GM12878 (cell line): Measurements from ENCODE around the gene SKIL. TPM values are rescaled to one million over a fixed set of nuclear protein-coding genes. Genes with fewer than 3 reads are reported as not detected.

ENCODE experiments used
- ATAC-seq: fragments of 200-7000 bp; cut with Tn5 transposase; 3 replicates; pipeline ENCODE4 v1.9.1; 2020; ENCODE audit warnings: mild to moderate bottlenecking, moderate library complexity
- BruUV-seq: library from RNA; stranded (reverse); fragments of 400-500 nt; replicated peaks from 2 replicates; lab custom pipeline; 2021; lab: Mats Ljungman, UMichigan
- CTCF ChIA-PET: fragments of 300-600 bp; sonication (Branson Sonifier 250); formaldehyde crosslinking; extraction: SDS; loops from one replicate; lab custom pipeline; 2021; ENCODE audit warnings: inconsistent platforms; lab: Yijun Ruan, JAX
- POLR2A ChIA-PET: fragments of 350-600 bp; formaldehyde crosslinking; extraction: SDS; loops from one replicate; lab custom pipeline; 2021; ENCODE audit warnings: inconsistent platforms; lab: Charles Lee
- RAD21 ChIA-PET: fragments of 300-600 bp; sonication (Branson Sonifier 250); formaldehyde crosslinking; loops from one replicate; lab custom pipeline; 2023; ENCODE audit warnings: antibody characterized with exemption; ENCODE audit not compliant: unreplicated experiment; lab: Charles Lee
- SMC1A ChIA-PET: fragments of 300-600 bp; sonication (Branson Sonifier 250); formaldehyde crosslinking; loops from one replicate; lab custom pipeline; 2023; ENCODE audit not compliant: unreplicated experiment, uncharacterized antibody; lab: Charles Lee
- DNase-seq: peaks from one replicate; pipeline ENCODE4 v3.0.0-alpha.2; 2011; ENCODE audit warnings: low read depth, low spot score
- FAIRE-seq: peaks from 3 replicates; lab custom pipeline; 2011; peaks lifted over from hg19 to GRCh38; lab: Jason Lieb, UNC
- H2AFZ ChIP-seq: 2 replicates; pipeline ENCODE4 v1.6.0; 2011; ENCODE audit warnings: low read depth, low read length, control low read depth; ENCODE audit not compliant: control insufficient read depth
- H3K27ac ChIP-seq: 2 replicates; pipeline ENCODE4 v1.5.1; 2011; ENCODE audit warnings: control low read depth; ENCODE audit not compliant: control insufficient read depth, insufficient read depth
- H3K27me3 ChIP-seq, 2 experiments: replicated peaks in 1 of 2; 2 replicates each; pipeline versions ENCODE4 v1.6.0 to v1.6.1; 2011; ENCODE audit warnings: low read length in 1 of 2; ENCODE audit not compliant: control insufficient read depth in 2 of 2, insufficient read depth in 2 of 2
- H3K36me3 ChIP-seq, 2 experiments: 2 replicates each; pipeline ENCODE4 v1.5.1; 2011; ENCODE audit warnings: low read length in 1 of 2; ENCODE audit not compliant: control insufficient read depth in 2 of 2, insufficient read depth in 2 of 2
- H3K4me1 ChIP-seq: 2 replicates; pipeline ENCODE4 v1.6.1; 2011; ENCODE audit warnings: mild to moderate bottlenecking, low read length, moderate library complexity, mixed read lengths; ENCODE audit not compliant: control insufficient read depth, insufficient read depth
- H3K4me2 ChIP-seq: 2 replicates; pipeline ENCODE4 v1.6.0; 2011; ENCODE audit warnings: control low read depth; ENCODE audit not compliant: control insufficient read depth, insufficient read depth
- H3K4me3 ChIP-seq: fragments of 200-600 bp; sonication (generic); 2 replicates; pipeline ENCODE4 v1.5.1; 2016
- H3K79me2 ChIP-seq: 2 replicates; pipeline ENCODE4 v1.6.0; 2011; ENCODE audit warnings: low read length; ENCODE audit not compliant: control insufficient read depth, insufficient read depth
- H3K9ac ChIP-seq: 2 replicates; pipeline ENCODE4 v1.8.0; 2011; ENCODE audit warnings: low read length, control low read depth, mixed read lengths; ENCODE audit not compliant: control insufficient read depth, insufficient read depth
- H3K9me3 ChIP-seq: replicated peaks from 3 replicates; pipeline ENCODE4 v1.5.1; 2011; ENCODE audit warnings: mild to moderate bottlenecking, low read length; ENCODE audit not compliant: control insufficient read depth, insufficient read depth
- H4K20me1 ChIP-seq: 2 replicates; pipeline ENCODE4 v1.6.0; 2011; ENCODE audit not compliant: control insufficient read depth, insufficient read depth
- BHLHE40 ChIP-seq, 2 experiments: fragments of 450-650 bp in 1 of 2; IDR thresholded peaks; 2 replicates each; pipeline ENCODE4 v1.6.1; 2011 to 2017; ENCODE audit warnings: low read depth in 2 of 2, borderline replicate concordance in 1 of 2, improper control_type of control experiment in 1 of 2, low read length in 1 of 2, mild to moderate bottlenecking in 1 of 2
- BMI1 ChIP-seq: fragments of 450-650 bp; IDR thresholded peaks from 2 replicates; pipeline ENCODE4 v1.6.1; 2016; ENCODE audit warnings: mild to moderate bottlenecking, moderate library complexity, borderline replicate concordance
- CTCF ChIP-seq, 3 experiments: IDR thresholded peaks in 2 of 3; conservative IDR thresholded peaks in 1 of 3; 2 replicates each; pipeline ENCODE4 v1.5.1; 2011; ENCODE audit warnings: low read depth in 3 of 3, low read length in 3 of 3, mild to moderate bottlenecking in 3 of 3, control low read depth in 2 of 3, moderate library complexity in 2 of 3, inconsistent platforms in 1 of 3, mixed read lengths in 1 of 3; ENCODE audit not compliant: control insufficient read depth in 2 of 3, insufficient read depth in 1 of 3; ENCODE audit errors: extremely low read depth in 1 of 3
- RAD51 ChIP-seq: fragments of 450-650 bp; IDR thresholded peaks from 2 replicates; pipeline ENCODE4 v1.6.1; 2016; ENCODE audit warnings: moderate library complexity, mild to moderate bottlenecking, inconsistent platforms
- YY1 ChIP-seq: IDR thresholded peaks from 2 replicates; pipeline ENCODE4 v1.6.1; 2011; ENCODE audit warnings: low read depth, mild to moderate bottlenecking, low read length
- in situ Hi-C: fragments of 300-500 bp; cut with MboI; formaldehyde crosslinking; loops from 9 replicates; pipeline ENCODE4 v1.14.3; 2018; ENCODE audit warnings: mixed read lengths
- intact Hi-C: fragments of 100-400 bp; cut with micrococcal nuclease; formaldehyde crosslinking; loops from one replicate; pipeline ENCODE4 v1.14.2; 2022; ENCODE audit not compliant: unreplicated experiment
- polyA plus RNA-seq, 11 experiments: library from polyadenylated mRNA; depleted of rRNA in 4 of 11; unstranded in 6 of 11; stranded (reverse) in 5 of 11; fragments of >200 nt; fragmentation: Nextera tagmentation in 4 of 11; fragmentation: Illumina TruSeq in 1 of 11; extraction: Ambion mirVana in 4 of 11; extraction: Trizol in 1 of 11; gene quantifications; 1 replicate in 1 of 11; 2 replicates in 10 of 11; pipeline versions ENCODE4 v1.2.1 to v1.2.3, GENCODE V29; 2011 to 2016; ENCODE audit warnings: inconsistent platforms in 2 of 11, missing spikeins in 2 of 11, low read depth in 1 of 11
- total RNA-seq, 4 experiments: library from RNA; depleted of rRNA in 3 of 4; stranded (reverse); fragments of >200 nt in 3 of 4; fragmentation: Illumina TruSeq in 1 of 4; extraction: Trizol in 1 of 4; gene quantifications; 2 replicates each; pipeline versions ENCODE4 v1.2.1 to v1.2.3, GENCODE V29; 2013 to 2021
- TF ChIP-seq, protein P1 (sequence below): fragments of 450-650 bp; IDR thresholded peaks from 2 replicates; pipeline ENCODE4 v1.6.1; 2016; ENCODE audit warnings: mild to moderate bottlenecking, moderate library complexity, borderline replicate concordance

The SKIL gene
- total and polyA plus RNA-seq, 10 of the 15 experiments (the other 5 are each of a cell fraction or from before 2014, with no cell fraction given) = 2.7 to 14.8 (median 6.7) TPM

DNA sequence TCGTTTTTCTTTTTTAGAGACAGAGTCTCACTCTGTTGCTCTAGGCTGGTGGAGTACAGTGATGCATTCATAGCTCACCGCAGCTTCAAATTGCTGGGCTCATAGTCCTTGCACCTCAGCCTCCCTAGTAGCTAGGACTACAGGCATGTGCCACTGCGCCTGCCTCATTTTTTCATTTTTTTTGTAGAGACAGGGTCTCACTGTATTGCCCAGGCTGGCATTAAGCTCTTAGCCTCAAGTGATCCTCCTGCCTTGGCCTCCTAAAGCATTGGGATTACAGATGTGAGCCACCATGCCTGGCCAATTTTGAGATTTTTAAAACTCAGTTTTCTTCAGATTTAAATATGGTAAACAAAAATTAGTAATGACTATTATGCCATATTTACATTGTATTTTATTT lies 29.0 kb downstream of the SKIL start (continued):
- TF ChIP-seq, protein P1, sequence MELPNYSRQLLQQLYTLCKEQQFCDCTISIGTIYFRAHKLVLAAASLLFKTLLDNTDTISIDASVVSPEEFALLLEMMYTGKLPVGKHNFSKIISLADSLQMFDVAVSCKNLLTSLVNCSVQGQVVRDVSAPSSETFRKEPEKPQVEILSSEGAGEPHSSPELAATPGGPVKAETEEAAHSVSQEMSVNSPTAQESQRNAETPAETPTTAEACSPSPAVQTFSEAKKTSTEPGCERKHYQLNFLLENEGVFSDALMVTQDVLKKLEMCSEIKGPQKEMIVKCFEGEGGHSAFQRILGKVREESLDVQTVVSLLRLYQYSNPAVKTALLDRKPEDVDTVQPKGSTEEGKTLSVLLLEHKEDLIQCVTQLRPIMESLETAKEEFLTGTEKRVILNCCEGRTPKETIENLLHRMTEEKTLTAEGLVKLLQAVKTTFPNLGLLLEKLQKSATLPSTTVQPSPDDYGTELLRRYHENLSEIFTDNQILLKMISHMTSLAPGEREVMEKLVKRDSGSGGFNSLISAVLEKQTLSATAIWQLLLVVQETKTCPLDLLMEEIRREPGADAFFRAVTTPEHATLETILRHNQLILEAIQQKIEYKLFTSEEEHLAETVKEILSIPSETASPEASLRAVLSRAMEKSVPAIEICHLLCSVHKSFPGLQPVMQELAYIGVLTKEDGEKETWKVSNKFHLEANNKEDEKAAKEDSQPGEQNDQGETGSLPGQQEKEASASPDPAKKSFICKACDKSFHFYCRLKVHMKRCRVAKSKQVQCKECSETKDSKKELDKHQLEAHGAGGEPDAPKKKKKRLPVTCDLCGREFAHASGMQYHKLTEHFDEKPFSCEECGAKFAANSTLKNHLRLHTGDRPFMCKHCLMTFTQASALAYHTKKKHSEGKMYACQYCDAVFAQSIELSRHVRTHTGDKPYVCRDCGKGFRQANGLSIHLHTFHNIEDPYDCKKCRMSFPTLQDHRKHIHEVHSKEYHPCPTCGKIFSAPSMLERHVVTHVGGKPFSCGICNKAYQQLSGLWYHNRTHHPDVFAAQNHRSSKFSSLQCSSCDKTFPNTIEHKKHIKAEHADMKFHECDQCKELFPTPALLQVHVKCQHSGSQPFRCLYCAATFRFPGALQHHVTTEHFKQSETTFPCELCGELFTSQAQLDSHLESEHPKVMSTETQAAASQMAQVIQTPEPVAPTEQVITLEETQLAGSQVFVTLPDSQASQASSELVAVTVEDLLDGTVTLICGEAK = no peak
- no peak for TF ChIP-seq BMI1
- TF ChIP-seq YY1 = no peak
- TF ChIP-seq, all 136 proteins: peak for 0

DNA sequence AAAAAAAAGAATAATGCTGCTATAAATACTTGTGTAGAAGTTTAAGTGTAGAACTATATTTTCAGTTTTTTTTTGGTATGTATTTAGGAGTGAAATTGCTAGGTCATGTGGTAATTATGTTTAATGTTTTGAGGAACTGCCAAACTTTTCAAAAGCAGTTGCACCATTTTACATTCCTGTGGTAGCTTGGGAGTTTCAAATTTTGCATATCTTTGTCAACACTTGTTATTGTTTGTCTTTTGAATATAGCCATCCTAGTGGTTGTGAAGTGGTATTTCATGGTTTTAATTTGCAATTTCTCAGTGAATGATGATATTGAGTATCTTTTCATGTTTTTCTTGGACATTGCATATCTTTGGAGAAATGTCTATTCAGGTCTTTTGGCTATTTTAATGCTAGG lies 30.4 kb downstream of the SKIL start:
- peaks cover 0 to 17% of the 10 kb centered on the region in 2 experiments for H3K36me3 ChIP-seq
- no peak for FAIRE-seq

More for the DNA sequence above, 30.4 kb downstream of the SKIL start:
- DNase-seq = no peak
- no peak overlapping the region for H3K4me3 ChIP-seq
- ChIA-PET RAD21 (no interaction called here), SMC1A (no interaction called here), POLR2A (interaction anchor here (0.6 kb wide), 1 partner anchor 210 kb away, joined by 4 read pairs; no protein-coding TSS in a partner anchor), CTCF (interaction anchor here (1.1 kb wide), 2 partner anchors 79 to 213 kb away, joined by 3 read pairs; no protein-coding TSS in a partner anchor)
- no peaks in the 10 kb centered on the region for H4K20me1 ChIP-seq
- no peaks in the 10 kb centered on the region for H3K4me1 ChIP-seq
- no peak overlapping the region for H3K9ac ChIP-seq
- BruUV-seq = no TSS peak
- H3K27ac ChIP-seq = no peak overlapping the region
- no peak overlapping the region for H2AFZ ChIP-seq
- 0 out of 6 replicates have a peak, but pooled peaks of 1 of the 3 experiments have one; percentile 6 for TF ChIP-seq CTCF (IDR thresholded peaks at IDR 0.05 in 2 of 3, conservative IDR thresholded peaks at IDR 0.05 in 1 of 3; ENCODE audit: control insufficient read depth in 2 of 3, extremely low read depth in 1 of 3, insufficient read depth in 1 of 3, low read depth in 3 of 3, low read length in 3 of 3)
- no peak for TF ChIP-seq BHLHE40 (IDR thresholded peaks at IDR 0.05; ENCODE audit: borderline replicate concordance in 1 of 2, low read depth in 2 of 2, low read length in 1 of 2)
- no peak for TF ChIP-seq RAD51
- intact Hi-C loops (no loop called here), in situ Hi-C loops (no loop called here)
- peaks cover 2% of the 10 kb centered on the region; the same call in 1 of the 3 replicates for H3K9me3 ChIP-seq
- ATAC-seq = no peak
- H3K27me3 ChIP-seq = no peaks in the 10 kb centered on the region
- no peaks in the 10 kb centered on the region for H3K79me2 ChIP-seq
- no peak overlapping the region for H3K4me2 ChIP-seq
